NCI-H146 (cell line): Measurements from ENCODE around the gene DEPDC1B.
"Not testable (repeated sequence)": the region's sequence is repeated elsewhere in the genome, so short reads cannot be mapped to it uniquely, and the experiment has no call there.

ENCODE experiments used
- DNase-seq: peaks from one replicate; lab custom pipeline; 2025; lab: John Stamatoyannopoulos, UW

DEPDC1B gene

DNA sequence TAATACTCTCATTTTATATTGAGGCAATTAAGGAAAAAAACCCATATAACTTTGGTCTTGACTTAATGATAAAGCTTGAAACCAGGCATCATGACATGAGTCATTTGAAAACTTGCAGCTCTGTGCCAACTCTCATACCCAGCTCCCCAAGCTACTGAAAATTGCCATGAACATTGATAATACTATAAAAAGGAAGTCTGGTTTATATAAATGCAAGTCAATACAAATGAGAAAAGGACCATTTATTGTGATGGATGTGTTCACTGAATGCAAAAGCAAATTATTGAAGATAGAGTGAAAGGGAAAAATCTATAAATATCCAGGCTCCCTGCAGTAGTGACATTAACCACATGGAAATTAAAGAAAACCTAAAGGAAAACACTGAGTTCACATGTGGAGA, 116.3 kb downstream of the DEPDC1B start:
- no peak for DNase-seq

DNA sequence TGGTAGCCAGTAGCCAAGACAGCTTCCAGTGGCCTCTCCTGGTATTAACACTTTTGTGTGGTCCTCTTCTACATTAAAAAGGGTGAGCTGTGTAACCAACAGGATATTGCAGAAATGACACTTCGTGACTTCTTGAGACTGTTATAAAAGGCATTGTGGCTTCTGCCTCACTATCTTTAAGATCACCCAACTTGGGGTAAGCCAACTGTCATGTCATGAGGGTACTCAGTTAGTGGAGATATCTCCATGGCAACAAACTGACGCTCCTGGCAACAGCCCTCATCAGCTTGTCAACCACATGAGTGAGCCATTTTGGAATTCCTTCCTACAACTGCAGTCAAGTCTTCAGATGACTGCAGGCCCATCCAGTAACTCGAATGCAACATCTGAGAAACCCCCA, 121.7 kb downstream of the DEPDC1B start:
- DNase-seq = no peak

DNA sequence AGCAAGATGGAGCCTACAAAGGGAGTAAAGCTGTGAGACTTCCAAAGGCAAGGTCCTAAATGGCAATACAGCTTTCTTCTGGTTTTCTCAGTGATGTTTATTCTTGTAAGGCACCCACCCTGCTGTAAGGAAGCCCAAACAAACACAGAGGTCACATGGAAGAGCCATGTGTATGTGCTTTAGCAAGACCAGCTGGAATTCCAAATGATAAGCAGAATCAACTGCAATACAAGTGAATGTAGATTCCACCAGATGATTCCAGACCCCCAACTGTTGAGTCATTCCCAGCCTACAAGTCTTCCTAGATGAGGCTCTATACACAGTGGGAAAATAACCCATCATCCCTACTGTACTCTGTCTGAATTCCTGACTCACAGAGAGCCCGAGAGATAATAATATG, 122.8 kb downstream of the DEPDC1B start:
- DNase-seq = no peak

DNA sequence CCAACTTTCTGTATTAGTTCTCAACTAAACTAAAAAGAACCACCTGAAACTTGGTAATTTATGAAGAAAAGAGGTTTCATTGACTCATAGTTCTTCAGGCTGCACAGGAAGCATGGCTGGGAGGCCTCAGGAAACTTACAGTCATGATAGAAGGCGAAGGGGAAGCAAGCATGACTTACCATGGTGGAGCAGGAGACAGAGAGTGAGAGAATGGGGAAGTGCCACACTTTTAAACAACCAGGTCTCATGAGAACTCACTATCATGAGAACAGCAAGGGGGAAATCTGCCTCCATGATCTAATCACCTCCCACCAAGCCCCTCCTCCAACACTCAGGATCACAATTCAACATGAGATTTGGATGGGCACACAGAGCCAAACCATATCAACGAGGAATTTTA, 123.5 kb downstream of the DEPDC1B start:
- DNase-seq = no peak

DNA sequence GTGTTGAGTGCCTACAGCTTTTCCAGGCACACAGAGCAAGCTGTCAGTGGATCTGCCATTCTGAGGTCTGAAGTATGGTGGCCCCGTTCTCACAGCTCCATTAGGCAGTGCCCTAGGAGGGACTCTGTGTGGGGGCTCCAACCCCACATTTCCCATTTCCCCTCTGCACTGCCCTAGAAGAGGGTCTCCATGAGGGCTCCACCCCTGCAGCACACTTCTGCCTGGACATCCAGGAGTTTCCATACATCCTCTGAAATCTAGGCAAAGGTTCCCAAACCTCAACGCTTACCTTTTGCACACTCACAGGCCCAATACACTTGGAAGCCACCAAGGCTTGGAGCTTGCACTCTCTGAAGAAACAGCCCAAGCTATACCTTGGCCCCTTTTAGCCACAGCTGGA, 131.3 kb downstream of the DEPDC1B start:
- no peak for DNase-seq

DNA sequence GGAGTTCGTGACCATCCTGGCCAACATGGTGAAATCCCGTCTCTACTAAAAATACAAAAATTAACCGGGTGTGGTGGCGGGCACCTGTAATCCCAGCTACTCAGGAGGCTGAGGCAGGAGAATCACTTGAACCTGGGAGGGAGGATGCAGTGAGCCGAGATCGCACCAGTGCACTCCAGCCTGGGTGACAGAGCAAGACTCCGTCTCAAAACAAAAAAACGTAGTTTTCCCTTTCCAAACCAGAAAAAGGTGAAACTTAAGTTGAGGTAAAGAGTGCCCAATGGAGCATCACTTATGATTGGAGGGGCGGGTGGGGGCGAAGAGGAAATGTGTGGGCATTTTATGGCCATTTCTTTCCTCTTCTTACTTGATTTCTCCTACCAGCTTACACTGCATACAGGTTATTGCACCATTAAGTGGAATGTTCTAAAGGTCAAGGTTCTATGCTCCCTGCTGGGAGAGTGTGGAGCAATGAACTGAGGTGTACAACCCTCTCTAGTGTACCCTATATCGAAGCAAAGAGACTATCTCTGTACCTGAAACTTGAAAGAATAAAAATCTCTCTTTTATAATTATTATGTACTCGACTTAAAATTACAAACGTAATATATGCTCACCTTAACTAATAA, 136.2 kb downstream of the DEPDC1B start:
- no peak for DNase-seq

DNA sequence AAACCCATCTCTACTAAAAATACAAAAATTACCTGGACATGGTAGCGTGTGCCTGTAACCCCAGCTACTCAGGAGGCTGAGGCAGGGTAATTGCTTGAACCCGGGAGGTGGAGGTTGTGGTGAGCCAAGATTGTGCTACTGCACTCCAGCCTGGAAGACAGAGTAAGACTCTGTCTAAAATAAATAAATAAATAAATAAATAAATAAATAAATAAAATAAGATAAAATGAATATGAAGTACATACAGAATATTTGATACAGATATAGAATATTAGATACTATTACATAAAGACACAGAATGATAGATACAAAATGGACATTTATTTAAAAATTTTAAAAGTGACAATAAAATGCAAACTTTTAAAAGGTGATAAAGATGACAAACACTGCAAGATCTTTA, 146.7 kb downstream of the DEPDC1B start:
- DNase-seq = not testable (repeated sequence)

DNA sequence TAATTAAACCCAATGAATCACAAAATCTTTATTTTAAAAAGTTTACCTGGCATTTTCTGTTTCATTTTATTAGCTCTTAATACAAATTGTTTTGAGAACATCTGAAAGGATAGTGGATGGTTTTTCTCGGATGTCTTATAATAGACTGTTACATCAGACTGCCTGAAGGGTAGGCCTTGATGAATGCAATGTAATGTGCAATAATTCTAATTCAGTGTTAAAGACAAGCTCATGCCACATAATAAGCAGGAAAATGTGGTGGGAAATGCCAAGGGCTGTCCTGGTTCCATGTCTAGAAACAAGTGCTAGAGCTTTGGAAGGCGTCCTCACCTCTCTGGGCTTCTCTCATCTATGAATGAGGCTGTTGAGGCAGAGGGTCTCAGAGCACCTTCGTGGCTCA, 148.1 kb downstream of the DEPDC1B start:
- no peak for DNase-seq

DNA sequence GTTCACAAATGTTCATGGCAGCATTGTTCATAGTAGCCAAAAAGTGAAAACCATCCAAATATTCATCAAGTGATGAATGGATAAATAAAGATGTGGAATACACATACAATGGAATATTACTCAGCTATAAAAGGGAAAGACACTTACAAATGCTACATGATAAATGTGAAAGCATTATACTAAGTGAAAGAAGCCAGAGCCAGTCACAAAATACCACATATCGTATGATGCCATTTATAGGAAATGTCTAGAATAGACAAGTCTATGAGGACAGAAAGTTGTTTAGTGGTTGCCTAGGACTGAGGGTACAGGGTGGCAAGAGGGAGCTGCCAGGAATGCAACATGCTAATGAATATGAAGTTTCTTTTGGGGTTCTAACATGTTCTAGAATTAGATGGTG, 148.7 kb downstream of the DEPDC1B start:
- no peak for DNase-seq

DNA sequence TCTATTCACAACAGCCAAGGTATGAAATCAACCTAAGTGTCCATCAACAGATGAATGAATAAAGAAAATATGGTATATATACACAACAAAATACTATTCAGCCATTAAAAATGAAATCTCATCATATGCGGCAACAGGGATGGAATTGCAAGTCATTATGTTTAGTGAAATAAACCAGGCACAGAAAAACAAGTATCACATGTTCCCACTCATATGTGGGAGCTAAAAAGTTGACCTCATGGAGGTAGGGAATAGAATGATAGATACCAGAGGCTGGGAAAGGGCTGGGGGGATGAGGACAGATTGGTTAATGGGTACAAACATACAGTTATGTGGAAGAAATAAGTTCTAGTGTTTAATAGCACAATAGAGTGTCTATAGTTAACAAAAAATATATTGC, 149.7 kb downstream of the DEPDC1B start:
- DNase-seq = no peak

DNA sequence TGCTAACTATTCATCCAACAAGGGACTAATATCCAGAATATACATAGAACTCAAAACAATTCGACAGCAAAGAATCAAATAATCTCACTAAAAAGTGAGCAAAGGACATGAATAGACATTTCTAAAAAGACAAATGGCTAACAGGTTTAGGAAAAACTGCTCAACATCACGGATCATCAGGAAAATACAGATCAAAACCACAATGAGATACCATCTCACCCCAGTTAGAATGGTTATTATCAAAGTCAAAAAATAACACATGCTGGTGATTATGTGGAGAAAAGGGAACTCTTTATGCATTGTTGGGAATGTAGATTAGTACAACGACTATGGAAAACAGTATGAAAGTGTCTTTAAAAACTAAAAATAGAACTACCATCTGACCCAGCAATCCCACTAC, 150.1 kb downstream of the DEPDC1B start:
- DNase-seq = no peak
